Measurements from ENCODE around the gene B3GNT2. TPM values are rescaled to one million over a fixed set of nuclear protein-coding genes. Genes with fewer than 3 reads are reported as not detected.

Gene B3GNT2
- total RNA-seq, result 7.1 and 11.7 TPM in 2 replicates

DNA sequence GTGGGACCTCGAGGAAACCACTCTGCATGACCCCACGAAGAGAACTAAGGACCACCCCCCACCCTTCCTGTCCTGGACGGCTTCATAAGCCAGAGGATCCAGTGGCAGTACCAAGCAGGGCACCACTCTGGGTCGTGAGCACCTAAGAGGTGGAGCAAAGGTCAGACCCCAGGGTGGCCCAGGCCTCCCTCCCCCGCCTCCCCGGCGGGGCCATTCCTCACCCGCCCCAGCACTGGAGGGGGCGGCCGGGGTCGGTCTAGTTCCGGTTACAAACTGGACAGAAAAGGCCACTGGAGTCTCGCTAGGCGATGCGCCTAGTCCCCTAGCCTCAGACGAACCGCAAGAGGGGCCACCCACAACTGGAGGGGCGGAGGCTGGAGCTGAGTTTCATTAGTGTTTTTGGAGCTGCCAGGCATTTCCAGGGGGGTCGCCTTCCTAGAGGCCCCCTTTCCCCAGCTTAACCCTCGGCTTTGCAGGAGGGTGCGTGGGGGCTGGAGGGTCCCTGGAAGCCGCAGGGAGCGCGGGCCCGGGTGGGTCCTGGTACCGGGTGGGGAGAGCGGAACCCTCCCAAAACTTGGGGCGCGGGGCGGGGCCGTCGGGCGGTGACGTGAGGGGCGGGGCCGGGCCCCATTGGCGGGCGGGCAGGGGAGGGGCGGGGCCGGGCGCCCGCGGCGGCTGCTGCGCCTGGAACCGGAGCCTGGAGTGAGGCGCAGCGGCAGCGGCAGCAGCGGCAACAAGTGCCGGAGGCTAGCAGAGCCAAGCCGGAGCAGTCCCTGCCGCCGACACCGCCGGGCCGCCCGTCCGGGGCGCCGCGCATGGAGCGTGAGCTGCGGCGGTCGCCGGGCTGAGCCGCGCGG, at the start of gene B3GNT2:
TSS of gene B3GNT2 (plus strand) at position 695 of the 857 bp plus-strand sequence. CDS start 26,106 bp downstream, outside the sequence.

All from mesangial cell (primary cell).